Measurements from ENCODE around the gene SOX5. TPM values are rescaled to one million over a fixed set of nuclear protein-coding genes. Genes with fewer than 3 reads are reported as not detected.
"Not testable (repeated sequence)": the region's sequence is repeated elsewhere in the genome, so short reads cannot be mapped to it uniquely, and the experiment has no call there.

SOX5 gene
- total and polyA plus RNA-seq, 2 experiments from 2014 or later, result 14.8 to 26.4 TPM

GRCh38 chr12:23885394-23885793, 64.1 kb downstream of the SOX5 start:
- Histone ChIP-seq H2AFZ (no peak overlapping the region), H3K4me2 (no peak overlapping the region), H3K36me3 (replicated peaks; ENCODE audit: insufficient read depth, low read depth) (no peaks in the 10 kb centered on the region), H3K79me2 (no peaks in the 10 kb centered on the region), H3K4me1 (ENCODE audit: insufficient read depth) (no peaks in the 10 kb centered on the region), H3K4me3 (no peak overlapping the region), H3K9me3 (ENCODE audit: low read depth) (no peaks in the 10 kb centered on the region), H3K27ac (no peak overlapping the region), H3K27me3 (no peaks in the 10 kb centered on the region), H3K9me2 (replicated peaks; ENCODE audit: insufficient read depth) (no peaks in the 10 kb centered on the region), H4K20me1 (ENCODE audit: insufficient read depth, poor library complexity, severe bottlenecking) (no peaks in the 10 kb centered on the region)
- WGBS (ENCODE audit: low lambda C conversion rate, missing lambda C conversion rate), result 48% methylated on average over 2 of the region's 2 CpGs
- no peak for TF ChIP-seq CTCF (IDR thresholded peaks at IDR 0.05; ENCODE audit: poor library complexity)
- no peak for TF ChIP-seq EZH2phosphoT487 (IDR thresholded peaks at IDR 0.05; ENCODE audit: low read depth, severe bottlenecking, unreplicated experiment)
- DNase-seq (ENCODE audit: low spot score), result no peak

- Histone ChIP-seq H2AFZ (no peak overlapping the region), H3K27me3 (no peaks in the 10 kb centered on the region), H3K4me3 (no peak overlapping the region), H3K4me1 (ENCODE audit: insufficient read depth) (no peaks in the 10 kb centered on the region), H3K4me2 (no peak overlapping the region), H3K27ac (no peak overlapping the region), H3K9me2 (replicated peaks; ENCODE audit: insufficient read depth) (no peaks in the 10 kb centered on the region), H3K36me3 (replicated peaks; ENCODE audit: insufficient read depth, low read depth) (no peaks in the 10 kb centered on the region), H3K9me3 (ENCODE audit: low read depth) (no peaks in the 10 kb centered on the region), H3K79me2 (no peaks in the 10 kb centered on the region), H4K20me1 (ENCODE audit: insufficient read depth, poor library complexity, severe bottlenecking) (no peaks in the 10 kb centered on the region)
- no peak for DNase-seq (ENCODE audit: low spot score)
- TF ChIP-seq EZH2 (IDR thresholded peaks at IDR 0.05; ENCODE audit: borderline replicate concordance), result no peak
- TF ChIP-seq EZH2phosphoT487 (IDR thresholded peaks at IDR 0.05; ENCODE audit: low read depth, severe bottlenecking, unreplicated experiment), result no peak
- 93% methylated on average over 3 of the region's 3 CpGs for WGBS (ENCODE audit: low lambda C conversion rate, missing lambda C conversion rate)
These were observed 64.6 kb downstream of the SOX5 start for GRCh38 chr12:23884909-23885308.

GRCh38 chr12:23880988-23881387, 68.5 kb downstream of the SOX5 start:
- 79% methylated on average over 5 of the region's 5 CpGs for WGBS (ENCODE audit: low lambda C conversion rate, missing lambda C conversion rate)
- no peaks in the 10 kb centered on the region for H3K9me2 ChIP-seq (replicated peaks; ENCODE audit: insufficient read depth)
- no peak for DNase-seq (ENCODE audit: low spot score)

GRCh38 chr12:23876618-23877017, 72.9 kb downstream of the SOX5 start:
- 89% methylated on average over 1 of the region's 1 CpG for WGBS (ENCODE audit: low lambda C conversion rate, missing lambda C conversion rate)
- not testable (repeated sequence) for H3K9me3 ChIP-seq (ENCODE audit: low read depth); H3K4me1 ChIP-seq (ENCODE audit: insufficient read depth); H3K4me2 ChIP-seq; DNase-seq (ENCODE audit: low spot score); H3K4me3 ChIP-seq; H3K36me3 ChIP-seq (replicated peaks; ENCODE audit: insufficient read depth, low read depth); H3K79me2 ChIP-seq; H4K20me1 ChIP-seq (ENCODE audit: insufficient read depth, poor library complexity, severe bottlenecking); H2AFZ ChIP-seq; H3K27ac ChIP-seq; H3K9me2 ChIP-seq (replicated peaks; ENCODE audit: insufficient read depth); H3K27me3 ChIP-seq

More at GRCh38 chr12:23880988-23881387, 68.5 kb downstream of the SOX5 start:
- Histone ChIP-seq H3K4me3 (no peak overlapping the region), H3K4me1 (ENCODE audit: insufficient read depth) (no peaks in the 10 kb centered on the region), H3K9me3 (ENCODE audit: low read depth) (no peaks in the 10 kb centered on the region), H3K79me2 (no peaks in the 10 kb centered on the region), H4K20me1 (ENCODE audit: insufficient read depth, poor library complexity, severe bottlenecking) (no peaks in the 10 kb centered on the region), H3K27ac (no peak overlapping the region), H3K4me2 (no peak overlapping the region), H3K36me3 (replicated peaks; ENCODE audit: insufficient read depth, low read depth) (no peaks in the 10 kb centered on the region), H3K27me3 (no peaks in the 10 kb centered on the region), H2AFZ (no peak overlapping the region)
- TF ChIP-seq EZH2 (IDR thresholded peaks at IDR 0.05; ENCODE audit: borderline replicate concordance) (no peak), EZH2phosphoT487 (IDR thresholded peaks at IDR 0.05; ENCODE audit: low read depth, severe bottlenecking, unreplicated experiment) (no peak), CTCF (IDR thresholded peaks at IDR 0.05; ENCODE audit: poor library complexity) (no peak)

All from hepatocyte (in vitro differentiated cells).